Stimulated activated naive CD8-positive, alpha-beta T cell treated with anti-CD3 and anti-CD28 coated beads, Interleukin-15, Interleukin-2, amounts not matched to agents 100 ng/mL and 50 ng/mL, for 24 hours (primary cell): ENCODE results near the gene LRRC3.

ENCODE experiments used
- H3K27ac Mint-ChIP-seq: one replicate; pipeline ENCODE4 v1.8.0; 2021; ENCODE audit warnings: mild to moderate bottlenecking, mixed read lengths
- H3K27me3 Mint-ChIP-seq: one replicate; pipeline ENCODE4 v1.8.0; 2021; ENCODE audit warnings: mixed read lengths
- H3K36me3 Mint-ChIP-seq: one replicate; pipeline ENCODE4 v1.8.0; 2021; ENCODE audit warnings: low read depth, mixed read lengths
- H3K4me1 Mint-ChIP-seq: one replicate; pipeline ENCODE4 v1.8.0; 2021; ENCODE audit warnings: low read depth, mixed read lengths
- H3K4me3 Mint-ChIP-seq: one replicate; pipeline ENCODE4 v1.8.0; 2021; ENCODE audit warnings: mild to moderate bottlenecking, mixed read lengths
- H3K9me3 Mint-ChIP-seq: one replicate; pipeline ENCODE4 v1.8.0; 2021; ENCODE audit warnings: mixed read lengths

The LRRC3 gene

GRCh38 chr21:44485796-44486195, 30.5 kb downstream of the LRRC3 start:
- no peaks in the 10 kb centered on the region for H3K4me1 Mint-ChIP-seq
- H3K9me3 Mint-ChIP-seq, result no peaks in the 10 kb centered on the region
- no peaks in the 10 kb centered on the region for H3K36me3 Mint-ChIP-seq
- H3K27ac Mint-ChIP-seq, result no peak overlapping the region
- H3K27me3 Mint-ChIP-seq, result peaks cover 3% of the 10 kb centered on the region
- H3K4me3 Mint-ChIP-seq, result no peak overlapping the region

DNA sequence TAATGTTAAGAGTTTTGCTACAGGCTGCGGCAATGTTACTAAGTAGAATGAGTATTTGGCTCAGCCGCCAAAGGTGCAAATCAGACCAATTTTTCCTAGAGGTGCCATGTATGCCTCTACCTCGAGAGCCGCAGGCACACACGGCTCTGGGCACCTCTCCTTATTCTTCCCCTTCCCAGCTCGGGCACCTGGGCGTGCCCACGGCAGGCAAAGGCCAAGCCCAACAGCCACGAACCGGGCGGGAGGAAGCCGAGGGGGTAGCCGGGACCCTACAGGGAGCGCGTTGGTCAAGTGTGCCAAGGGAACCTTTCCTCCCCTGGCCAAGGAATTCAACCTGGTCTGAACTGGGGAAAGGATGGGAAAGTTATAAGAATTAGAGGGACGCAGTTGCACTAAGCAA, 31.0 kb downstream of the LRRC3 start:
- Mint-ChIP-seq H3K9me3 (no peaks in the 10 kb centered on the region), H3K4me1 (no peaks in the 10 kb centered on the region), H3K27ac (no peak overlapping the region), H3K4me3 (no peak overlapping the region), H3K27me3 (peaks cover 3% of the 10 kb centered on the region), H3K36me3 (no peaks in the 10 kb centered on the region)

DNA sequence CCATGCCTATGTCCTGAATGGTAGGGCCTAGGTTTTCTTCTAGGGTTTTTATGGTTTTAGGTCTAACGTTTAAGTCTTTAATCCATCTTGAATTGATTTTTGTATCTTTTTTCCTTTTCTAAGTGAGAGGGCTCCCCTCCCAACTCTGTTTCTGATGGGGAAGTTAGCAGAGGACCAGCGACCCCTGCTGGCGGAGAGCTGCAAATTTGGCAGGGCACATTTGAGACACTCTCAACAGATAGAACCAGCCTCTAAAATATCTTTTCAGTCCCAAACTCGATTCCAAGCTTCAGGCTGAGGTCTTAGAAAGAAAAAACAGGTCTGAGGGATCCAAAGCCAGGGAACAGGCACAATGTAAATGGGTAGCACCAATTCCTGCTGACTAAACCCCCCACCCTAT, 32.5 kb downstream of the LRRC3 start:
- H3K9me3 Mint-ChIP-seq, result peaks cover 10% of the 10 kb centered on the region
- no peaks in the 10 kb centered on the region for H3K4me1 Mint-ChIP-seq
- no peak overlapping the region for H3K27ac Mint-ChIP-seq
- no peak overlapping the region for H3K4me3 Mint-ChIP-seq
- no peaks in the 10 kb centered on the region for H3K36me3 Mint-ChIP-seq
- H3K27me3 Mint-ChIP-seq, result peaks cover 11% of the 10 kb centered on the region

DNA sequence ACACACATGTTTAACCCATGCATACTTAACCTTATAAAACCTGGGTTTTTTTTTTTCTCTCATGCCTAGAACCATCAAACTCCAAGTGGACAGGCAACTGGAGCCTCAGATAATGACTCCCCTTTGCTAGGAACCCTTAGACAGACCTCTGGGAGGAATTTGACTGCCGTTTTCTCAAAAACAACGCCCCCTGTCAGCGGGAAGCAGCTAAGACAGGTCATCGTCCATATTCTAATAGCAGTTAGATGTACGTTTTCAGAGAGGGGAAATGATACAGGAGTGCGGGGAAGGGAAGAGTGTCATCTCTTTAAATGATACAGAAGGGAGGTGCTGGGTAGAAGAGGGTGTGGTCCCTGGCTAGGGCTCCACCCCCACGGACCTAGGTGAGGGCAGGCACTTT, 34.7 kb downstream of the LRRC3 start:
- Mint-ChIP-seq H3K36me3 (no peaks in the 10 kb centered on the region), H3K9me3 (peaks cover 15% of the 10 kb centered on the region), H3K27ac (no peak overlapping the region), H3K4me1 (no peaks in the 10 kb centered on the region), H3K27me3 (peaks cover 11% of the 10 kb centered on the region), H3K4me3 (no peak overlapping the region)

- Mint-ChIP-seq H3K27ac (no peak overlapping the region), H3K9me3 (peaks cover 15% of the 10 kb centered on the region), H3K36me3 (no peaks in the 10 kb centered on the region), H3K4me3 (no peak overlapping the region), H3K27me3 (peaks cover 11% of the 10 kb centered on the region), H3K4me1 (no peaks in the 10 kb centered on the region)
Measured at GRCh38 chr21:44490405-44490804, 35.1 kb downstream of the LRRC3 start.

- Mint-ChIP-seq H3K27ac (no peak overlapping the region), H3K27me3 (peaks cover 11% of the 10 kb centered on the region), H3K9me3 (peaks cover 15% of the 10 kb centered on the region), H3K4me1 (no peaks in the 10 kb centered on the region), H3K36me3 (no peaks in the 10 kb centered on the region), H3K4me3 (no peak overlapping the region)
Measured at GRCh38 chr21:44490816-44491215, 35.5 kb downstream of the LRRC3 start.

- no peak overlapping the region for H3K27ac Mint-ChIP-seq
- no peaks in the 10 kb centered on the region for H3K4me1 Mint-ChIP-seq
- H3K36me3 Mint-ChIP-seq, result no peaks in the 10 kb centered on the region
- peaks cover 11% of the 10 kb centered on the region for H3K27me3 Mint-ChIP-seq
- peaks cover 15% of the 10 kb centered on the region for H3K9me3 Mint-ChIP-seq
- no peak overlapping the region for H3K4me3 Mint-ChIP-seq
Measured at GRCh38 chr21:44492567-44493385, 37.5 kb downstream of the LRRC3 start.

DNA sequence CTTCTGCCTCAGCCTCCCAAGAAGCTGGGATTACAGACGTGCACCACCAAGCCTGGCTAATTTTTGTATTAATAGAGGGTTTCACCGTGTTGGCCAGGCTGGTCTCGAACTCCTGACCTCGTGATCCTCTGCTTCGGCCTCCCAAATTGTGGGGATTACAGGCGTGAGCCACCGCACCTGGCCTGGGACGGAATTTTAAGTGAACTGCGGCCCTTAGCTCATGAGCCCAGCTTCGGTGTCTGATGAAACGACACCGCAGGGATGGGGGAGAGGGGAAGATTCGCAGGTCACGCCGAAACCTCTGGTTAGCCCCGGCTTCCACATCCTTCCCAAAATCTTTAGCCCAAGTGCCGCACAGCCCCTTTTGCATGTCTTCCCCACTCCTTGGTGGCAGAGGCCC, 39.1 kb downstream of the LRRC3 start:
- H3K36me3 Mint-ChIP-seq, result no peaks in the 10 kb centered on the region

DNA sequence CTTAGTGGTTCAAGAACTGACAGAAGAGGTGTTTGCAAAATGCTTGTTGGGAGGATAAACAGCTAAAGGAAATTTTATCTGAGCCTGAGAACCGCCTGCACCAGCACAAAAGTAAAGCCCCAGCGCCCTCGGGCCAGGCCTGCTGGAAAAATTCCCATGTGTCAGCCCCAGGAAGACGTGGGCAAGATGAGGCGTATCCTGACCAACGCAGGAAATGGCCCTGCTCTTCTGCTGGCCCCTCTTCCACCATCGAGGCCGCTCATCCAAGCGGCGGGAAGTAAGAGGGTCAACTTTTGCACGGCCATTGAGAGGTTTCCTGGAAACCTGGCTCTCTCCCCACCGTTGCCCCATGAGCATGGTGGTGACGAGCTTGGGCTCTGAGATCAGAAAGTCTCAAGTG, 39.6 kb downstream of the LRRC3 start:
- Mint-ChIP-seq H3K9me3 (peaks cover 15% of the 10 kb centered on the region), H3K27me3 (peaks cover 11% of the 10 kb centered on the region), H3K36me3 (no peaks in the 10 kb centered on the region), H3K27ac (no peak overlapping the region), H3K4me3 (no peak overlapping the region), H3K4me1 (no peaks in the 10 kb centered on the region)

More for the DNA sequence above, 39.1 kb downstream of the LRRC3 start:
- no peaks in the 10 kb centered on the region for H3K4me1 Mint-ChIP-seq
- H3K9me3 Mint-ChIP-seq, result peaks cover 15% of the 10 kb centered on the region
- peaks cover 11% of the 10 kb centered on the region for H3K27me3 Mint-ChIP-seq
- no peak overlapping the region for H3K4me3 Mint-ChIP-seq
- H3K27ac Mint-ChIP-seq, result no peak overlapping the region

GRCh38 chr21:44495611-44496563, 40.6 kb downstream of the LRRC3 start:
- no peaks in the 10 kb centered on the region for H3K36me3 Mint-ChIP-seq
- peaks cover 15% of the 10 kb centered on the region for H3K9me3 Mint-ChIP-seq

DNA sequence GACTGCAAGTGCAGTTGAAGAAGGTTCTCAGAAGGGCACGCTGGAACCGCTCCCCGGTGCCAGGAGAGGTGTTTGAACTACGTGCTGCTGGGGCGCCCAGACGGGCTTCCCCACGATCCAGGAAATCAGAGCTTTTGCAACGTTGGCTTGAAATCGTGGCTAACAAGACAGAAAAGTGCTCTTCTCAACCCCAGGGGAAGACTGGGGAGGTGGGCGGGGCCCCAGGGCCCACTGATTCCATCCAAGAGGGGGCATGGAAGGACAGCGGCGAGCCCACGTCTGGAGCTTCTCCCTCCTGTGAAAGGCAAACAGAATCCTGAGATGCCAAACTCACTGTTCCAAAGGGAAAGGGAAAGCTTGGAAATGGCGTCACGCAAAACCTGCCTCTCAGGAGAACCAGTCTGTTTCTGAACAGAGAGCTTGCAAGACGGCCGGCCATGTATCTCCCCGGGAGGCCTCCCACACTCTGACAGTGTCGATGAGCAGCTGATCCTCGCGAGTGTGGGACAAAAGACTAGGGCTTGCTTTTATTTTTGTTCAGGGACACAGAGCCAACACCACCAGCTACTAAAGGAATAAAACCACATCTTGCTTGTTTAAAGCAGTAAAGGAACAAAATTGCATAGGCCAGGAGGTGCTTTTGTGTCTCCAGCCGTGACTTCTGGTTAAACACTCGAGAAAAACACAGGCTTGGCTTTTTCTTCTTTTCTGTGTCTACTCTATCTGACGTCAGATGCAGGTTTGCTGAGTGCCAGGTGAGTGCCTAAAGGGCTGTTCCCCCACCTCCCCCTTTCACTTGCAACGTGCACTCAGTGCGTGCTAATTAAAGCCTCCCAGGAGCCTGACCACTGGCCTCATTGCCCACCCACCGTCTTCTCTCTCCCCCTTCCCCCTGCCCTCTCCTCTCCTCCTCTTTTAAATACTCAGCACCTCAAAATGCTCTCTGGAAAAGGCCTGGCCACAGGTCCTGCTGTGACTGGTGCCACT, 41.5 kb downstream of the LRRC3 start:
- no peak overlapping the region for H3K27ac Mint-ChIP-seq
- no peaks in the 10 kb centered on the region for H3K4me1 Mint-ChIP-seq

More at GRCh38 chr21:44495611-44496563, 40.6 kb downstream of the LRRC3 start:
- H3K27ac Mint-ChIP-seq, result no peak overlapping the region
- peaks cover 8% of the 10 kb centered on the region for H3K27me3 Mint-ChIP-seq
- no peaks in the 10 kb centered on the region for H3K4me1 Mint-ChIP-seq
- H3K4me3 Mint-ChIP-seq, result no peak overlapping the region

DNA sequence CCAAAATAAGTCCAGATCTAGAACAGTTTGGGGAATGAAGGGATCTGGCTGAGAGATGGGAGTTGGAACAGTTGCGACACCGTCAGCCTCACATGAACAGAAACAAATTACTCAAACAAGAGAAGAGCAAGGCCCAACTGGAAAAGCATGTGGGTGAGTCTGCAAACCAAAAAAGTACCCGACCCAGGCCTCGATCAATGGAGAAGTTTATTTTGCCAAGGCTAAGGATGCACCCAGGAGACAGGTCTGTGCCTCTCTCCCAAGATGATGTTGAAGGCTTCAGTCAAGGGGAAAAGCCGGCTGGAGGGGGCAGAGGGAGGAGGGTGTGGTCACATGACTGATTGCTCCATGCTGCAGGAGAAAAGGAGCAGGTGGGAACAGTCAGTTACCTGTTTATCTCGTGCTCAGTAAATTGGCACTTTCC, 42.4 kb downstream of the LRRC3 start:
- no peak overlapping the region for H3K27ac Mint-ChIP-seq

More for the DNA sequence above, 41.5 kb downstream of the LRRC3 start:
- H3K4me3 Mint-ChIP-seq, result no peak overlapping the region
- peaks cover 13% of the 10 kb centered on the region for H3K9me3 Mint-ChIP-seq
- H3K36me3 Mint-ChIP-seq, result no peaks in the 10 kb centered on the region
- H3K27me3 Mint-ChIP-seq, result peaks cover 5% of the 10 kb centered on the region

GRCh38 chr21:44498280-44499210, 43.2 kb downstream of the LRRC3 start:
- Mint-ChIP-seq H3K27me3 (no peaks in the 10 kb centered on the region), H3K36me3 (no peaks in the 10 kb centered on the region)

More for the DNA sequence above, 42.4 kb downstream of the LRRC3 start:
- no peaks in the 10 kb centered on the region for H3K27me3 Mint-ChIP-seq
- H3K36me3 Mint-ChIP-seq, result no peaks in the 10 kb centered on the region
- H3K9me3 Mint-ChIP-seq, result peaks cover 6% of the 10 kb centered on the region
- H3K4me1 Mint-ChIP-seq, result no peaks in the 10 kb centered on the region
- H3K4me3 Mint-ChIP-seq, result no peak overlapping the region

More at GRCh38 chr21:44498280-44499210, 43.2 kb downstream of the LRRC3 start:
- Mint-ChIP-seq H3K4me1 (no peaks in the 10 kb centered on the region), H3K9me3 (no peaks in the 10 kb centered on the region), H3K4me3 (no peak overlapping the region), H3K27ac (no peak overlapping the region)
